ENCODE results near the gene INTS15.

Gene INTS15

GRCh38 chr7:6642861-6643640, 53.2 kb downstream of the INTS15 start:
- DNase-seq (ENCODE audit: low read depth): no peak

- DNase-seq (ENCODE audit: low read depth): no peak
These were observed 54.2 kb downstream of the INTS15 start for GRCh38 chr7:6643915-6644625.

GRCh38 chr7:6644728-6645127, 54.9 kb downstream of the INTS15 start:
- DNase-seq (ENCODE audit: low read depth): no peak

DNA sequence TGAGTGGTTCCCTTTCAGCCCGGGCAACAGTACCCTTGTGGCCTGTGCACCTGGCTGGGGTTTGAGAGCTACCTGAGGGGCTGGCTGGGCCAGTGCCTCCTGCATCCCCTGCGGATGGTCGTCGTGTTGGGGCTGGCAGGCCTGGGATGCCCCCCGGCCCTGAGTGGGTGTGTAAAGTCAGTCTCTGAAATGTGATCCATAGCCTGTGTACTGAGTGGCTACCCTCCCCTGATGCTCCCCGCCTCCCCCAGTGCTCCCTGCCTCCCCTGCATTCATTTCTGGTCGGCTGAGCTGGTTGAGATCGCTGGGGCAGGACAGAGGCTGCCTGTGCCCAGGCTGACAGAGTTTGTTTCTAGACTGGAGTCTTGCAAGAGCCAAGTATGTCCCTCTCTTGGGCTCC, 56.6 kb downstream of the INTS15 start:
- DNase-seq (ENCODE audit: low read depth): no peak

GRCh38 chr7:6647080-6647479, 57.3 kb downstream of the INTS15 start:
- no peak for DNase-seq (ENCODE audit: low read depth)

DNA sequence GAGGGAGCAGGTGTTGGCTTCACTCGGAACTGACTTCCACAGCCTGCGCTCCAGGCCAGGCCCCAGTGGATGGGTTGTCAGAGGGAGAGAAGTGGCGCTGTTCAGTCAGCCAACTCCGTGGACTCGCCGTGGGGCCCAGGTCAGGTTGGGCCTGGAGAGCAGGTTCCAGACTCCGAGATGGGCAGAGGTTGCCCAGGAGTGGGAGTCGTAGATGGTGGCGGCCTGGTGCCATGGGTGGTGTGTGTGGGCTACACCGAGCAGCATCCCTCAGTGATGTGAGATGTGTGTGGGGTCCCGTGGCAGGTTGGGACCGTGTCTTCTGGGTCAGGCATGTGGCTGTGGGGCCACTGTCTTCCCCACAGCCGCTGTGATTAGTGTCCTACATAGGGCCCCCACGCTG, 57.7 kb downstream of the INTS15 start:
- no peak for DNase-seq (ENCODE audit: low read depth)

DNA sequence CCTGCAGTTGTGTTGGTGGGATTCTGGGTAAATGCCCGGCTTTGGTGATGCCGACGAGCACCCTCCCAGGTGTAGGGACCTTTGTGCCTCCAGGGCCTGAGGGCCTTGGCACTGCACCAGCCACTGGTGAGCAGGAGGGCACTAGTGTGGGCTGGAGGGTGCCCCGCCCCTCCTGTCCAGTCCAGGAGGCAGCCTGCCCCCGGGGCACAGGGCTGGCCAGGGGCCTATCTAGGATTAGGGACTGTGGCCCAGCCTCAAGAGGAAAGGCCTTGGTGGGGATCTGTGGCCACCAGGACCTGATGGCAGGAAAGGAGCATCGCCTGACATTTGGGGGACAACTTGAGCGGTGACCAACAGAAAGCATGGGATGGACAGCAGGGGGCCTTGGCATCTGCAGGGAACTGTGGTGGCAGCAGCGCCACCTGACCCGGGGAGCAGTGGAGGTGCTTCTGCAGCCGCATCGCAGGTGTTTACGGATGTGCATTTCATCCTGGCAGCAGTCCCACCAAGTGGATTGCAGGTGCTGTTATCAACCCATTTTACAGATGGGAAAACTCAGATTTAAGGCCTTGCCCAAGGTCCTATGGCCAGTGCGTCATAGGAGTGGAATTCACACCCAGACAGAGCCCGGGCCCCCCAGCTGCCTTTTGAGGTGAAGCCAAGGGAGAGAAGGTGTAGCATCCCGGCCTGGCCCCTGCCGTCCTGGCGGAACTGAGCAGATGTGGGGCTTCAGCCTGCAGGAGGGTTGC, 58.4 kb downstream of the INTS15 start:
- no peak for DNase-seq (ENCODE audit: low read depth)

- no peak for DNase-seq (ENCODE audit: low read depth)
These were observed 58.9 kb downstream of the INTS15 start for GRCh38 chr7:6648815-6649104.

- DNase-seq (ENCODE audit: low read depth): no peak
These were observed 59.6 kb downstream of the INTS15 start for GRCh38 chr7:6649241-6649961.

GRCh38 chr7:6650086-6650485, 60.3 kb downstream of the INTS15 start:
- no peak for DNase-seq (ENCODE audit: low read depth)

GRCh38 chr7:6650521-6651011, 60.7 kb downstream of the INTS15 start:
- DNase-seq (ENCODE audit: low read depth): no peak

DNA sequence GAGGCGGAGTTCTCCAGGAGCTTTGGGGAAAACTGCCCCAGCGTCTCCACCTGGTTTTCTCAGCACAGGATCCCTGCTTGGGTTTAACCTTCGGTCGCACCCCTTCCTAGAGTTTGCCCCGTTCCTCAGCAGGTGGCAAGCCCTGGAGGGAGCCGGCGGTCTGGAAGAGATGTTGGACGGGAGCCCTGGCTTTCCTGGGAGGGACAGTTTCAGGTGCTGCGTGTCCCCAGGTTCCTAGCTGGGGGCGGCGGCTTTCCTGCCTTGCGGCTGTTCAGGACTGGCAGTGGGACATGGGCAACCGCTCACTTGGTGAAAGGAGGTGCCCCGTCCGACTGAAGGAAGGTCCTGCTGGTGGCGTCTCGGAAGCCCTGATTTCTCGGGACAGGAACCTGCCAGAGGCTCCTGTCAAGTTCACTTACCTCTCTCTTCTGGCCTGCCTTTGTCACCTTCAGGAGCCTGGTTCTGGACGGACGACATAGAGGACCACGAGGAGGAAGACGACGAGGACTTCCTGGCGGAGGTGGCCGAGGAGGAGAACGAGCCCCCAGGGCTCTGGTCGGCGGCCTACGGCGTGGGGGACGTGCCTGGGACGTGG, 62.1 kb downstream of the INTS15 start:
- no peak for DNase-seq (ENCODE audit: low read depth)

DNA sequence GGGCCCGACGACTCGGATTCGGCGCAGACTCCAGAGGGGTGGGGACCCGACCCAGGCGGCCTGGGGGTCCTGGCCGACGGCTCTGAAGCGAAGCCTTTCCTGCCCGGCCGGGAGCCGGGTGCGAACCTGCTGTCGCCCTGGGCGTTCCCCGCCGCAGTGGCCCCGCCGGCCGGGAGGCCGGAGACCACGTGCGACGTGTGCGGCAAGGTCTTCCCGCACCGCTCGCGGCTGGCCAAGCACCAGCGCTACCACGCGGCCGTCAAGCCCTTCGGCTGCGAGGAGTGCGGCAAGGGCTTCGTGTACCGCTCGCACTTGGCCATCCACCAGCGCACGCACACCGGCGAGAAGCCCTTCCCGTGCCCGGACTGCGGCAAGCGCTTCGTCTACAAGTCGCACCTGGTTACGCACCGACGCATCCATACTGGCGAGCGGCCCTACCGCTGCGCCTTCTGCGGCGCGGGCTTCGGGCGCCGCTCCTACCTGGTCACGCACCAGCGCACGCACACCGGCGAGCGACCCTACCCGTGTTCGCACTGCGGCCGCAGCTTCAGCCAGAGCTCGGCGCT, 62.7 kb downstream of the INTS15 start:
- no peak for DNase-seq (ENCODE audit: low read depth)

DNA sequence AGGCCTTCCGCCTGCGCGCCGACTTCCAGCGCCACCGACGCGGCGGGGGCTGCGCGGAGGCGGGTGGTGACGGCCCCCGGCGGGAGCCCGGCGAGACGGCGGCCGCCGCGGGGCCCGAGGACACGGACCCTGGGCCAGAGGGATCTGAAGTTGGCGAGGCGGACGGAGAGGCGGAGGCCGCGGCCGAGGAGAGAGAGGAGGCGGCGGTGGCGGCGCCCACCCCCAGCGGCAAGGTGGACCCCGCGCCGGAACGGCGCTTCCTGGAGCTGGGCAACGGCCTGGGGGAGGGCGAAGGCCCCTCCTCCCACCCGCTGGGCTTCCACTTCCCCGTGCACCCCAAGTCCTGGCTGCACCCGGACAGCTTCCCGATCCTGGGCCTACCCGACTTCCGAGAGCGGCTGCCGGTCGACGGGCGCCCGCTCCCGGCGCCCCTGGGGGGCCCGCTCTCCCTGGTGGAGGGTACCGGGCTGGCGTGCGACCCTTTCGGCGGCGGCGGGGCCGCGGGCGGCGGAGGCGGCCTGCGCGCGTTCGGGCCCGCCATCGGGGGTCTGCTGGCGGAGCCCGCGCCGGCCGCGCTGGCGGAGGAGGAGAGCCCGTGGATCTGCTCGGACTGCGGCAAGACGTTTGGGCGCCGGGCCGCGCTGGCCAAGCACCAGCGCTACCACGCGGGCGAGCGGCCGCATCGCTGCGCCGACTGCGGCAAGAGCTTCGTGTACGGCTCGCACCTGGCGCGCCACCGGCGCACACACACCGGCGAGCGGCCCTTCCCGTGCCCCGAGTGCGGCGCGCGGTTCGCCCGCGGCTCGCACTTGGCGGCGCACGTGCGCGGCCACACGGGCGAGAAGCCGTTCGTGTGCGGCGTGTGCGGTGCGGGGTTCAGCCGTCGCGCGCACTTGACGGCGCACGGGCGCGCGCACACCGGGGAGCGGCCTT, 63.5 kb downstream of the INTS15 start:
- no peak for DNase-seq (ENCODE audit: low read depth)

DNA sequence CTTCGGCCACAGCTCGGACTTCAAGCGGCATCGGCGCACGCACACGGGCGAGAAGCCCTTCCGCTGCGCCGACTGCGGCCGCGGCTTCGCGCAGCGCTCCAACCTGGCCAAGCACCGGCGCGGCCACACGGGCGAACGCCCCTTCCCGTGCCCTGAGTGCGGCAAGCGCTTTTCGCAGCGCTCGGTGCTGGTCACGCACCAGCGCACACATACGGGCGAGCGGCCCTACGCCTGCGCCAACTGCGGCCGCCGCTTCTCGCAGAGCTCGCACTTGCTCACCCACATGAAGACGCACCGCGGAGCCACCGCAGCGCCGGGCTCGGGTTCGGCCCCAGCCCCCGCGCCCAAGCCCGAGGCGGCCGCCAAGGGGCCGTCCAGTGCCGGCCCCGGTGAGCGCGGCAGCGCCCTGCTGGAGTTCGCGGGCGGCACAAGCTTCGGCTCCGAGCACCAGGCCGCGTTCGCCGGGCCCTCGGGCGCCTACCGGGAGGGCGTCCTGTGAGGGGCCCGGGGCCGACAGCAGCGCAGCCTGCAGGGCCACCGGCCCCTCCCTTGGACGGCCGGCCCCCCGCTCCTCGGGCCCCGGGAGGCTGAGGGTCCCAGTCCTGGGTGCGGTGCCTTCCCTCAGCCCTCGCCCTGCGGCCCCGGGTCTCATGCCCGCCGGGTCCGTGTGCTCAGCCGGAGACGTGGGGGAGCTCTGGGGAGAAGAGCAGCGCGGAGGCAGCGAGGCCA, 64.5 kb downstream of the INTS15 start:
- DNase-seq (ENCODE audit: low read depth): no peak

GRCh38 chr7:6654842-6655610, 65.2 kb downstream of the INTS15 start:
- no peak for DNase-seq (ENCODE audit: low read depth)

DNA sequence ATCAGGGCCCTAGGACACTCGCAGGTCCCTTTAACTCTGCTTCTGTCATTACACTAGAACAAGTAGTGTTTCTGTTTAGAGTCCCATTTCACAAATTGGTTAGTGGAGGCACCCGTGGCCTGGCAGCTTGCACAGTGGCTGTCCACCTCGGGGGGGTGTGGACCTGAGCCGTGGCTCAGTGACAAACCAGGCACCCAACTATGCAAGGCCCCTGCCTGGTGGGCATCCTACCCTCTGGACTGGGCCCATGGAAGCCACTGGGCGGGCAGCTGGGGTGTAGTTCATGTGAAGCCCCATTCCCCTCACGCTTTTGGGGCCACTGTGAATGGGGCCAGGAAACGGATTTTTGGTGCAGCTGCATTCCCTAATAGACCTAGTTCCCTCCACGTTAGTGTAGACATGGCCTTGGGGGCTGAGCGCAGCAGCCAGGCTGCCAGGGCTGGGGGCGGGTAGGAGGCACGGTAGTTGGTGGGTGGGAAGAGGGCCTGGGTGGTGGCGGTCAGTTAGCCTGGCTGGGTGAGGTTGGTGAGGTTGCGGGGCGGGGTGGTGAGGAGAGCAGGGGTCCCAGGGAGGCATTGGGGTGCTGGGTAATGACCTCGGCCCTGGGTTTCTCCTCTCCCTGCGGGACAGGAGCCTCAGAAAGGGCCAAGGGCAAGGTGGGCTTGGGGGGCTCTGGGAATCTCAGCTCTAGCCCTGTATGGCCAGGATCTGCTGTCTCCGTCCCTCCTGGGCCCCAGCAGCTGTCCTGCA, 66.0 kb downstream of the INTS15 start:
- no peak for DNase-seq (ENCODE audit: low read depth)

- no peak for DNase-seq (ENCODE audit: low read depth)
These were observed 66.6 kb downstream of the INTS15 start for GRCh38 chr7:6656413-6656812.

Measured in ELR (cell line).